ENCODE results near the gene PCDH11Y.
"Not testable (repeated sequence)": the region's sequence is repeated elsewhere in the genome, so short reads cannot be mapped to it uniquely, and the experiment has no call there.

DNA sequence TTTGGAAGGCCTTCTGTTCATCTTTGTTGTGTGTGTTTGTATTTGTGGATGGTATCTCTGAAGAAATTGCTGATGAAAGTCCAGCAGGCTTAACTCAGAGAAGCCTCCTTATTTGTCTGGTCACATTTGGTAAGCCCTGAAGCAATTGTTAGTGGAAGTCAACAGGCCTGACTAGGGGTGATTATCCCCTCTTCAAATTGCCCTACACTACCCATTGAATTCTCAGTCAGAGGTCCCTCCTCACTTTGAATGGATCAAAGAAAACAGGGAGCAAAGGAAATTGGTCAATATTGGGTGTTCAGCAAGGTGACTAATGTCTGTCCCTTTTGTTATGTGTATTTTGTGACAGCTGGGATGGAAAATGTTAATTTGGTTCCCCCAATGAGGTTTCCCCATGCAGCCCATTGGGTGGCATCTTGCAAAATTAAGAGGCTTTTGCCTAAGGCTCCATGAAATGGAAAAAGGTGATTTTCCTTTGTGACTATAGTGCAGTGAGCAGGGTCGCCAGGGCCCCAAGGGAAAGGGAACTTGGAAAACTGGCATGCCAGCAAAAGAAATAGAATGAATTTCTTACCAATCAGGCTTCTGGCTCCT lies 709.8 kb downstream of the PCDH11Y start:
- TF ChIP-seq CTCF, POLR2A (IDR thresholded peaks at IDR 0.05): not testable (repeated sequence)

All from suprapubic skin (tissue), 3 donors.